ENCODE results near the gene PTPRN2.
"Not testable (repeated sequence)": the region's sequence is repeated elsewhere in the genome, so short reads cannot be mapped to it uniquely, and the experiment has no call there.

The PTPRN2 gene

DNA sequence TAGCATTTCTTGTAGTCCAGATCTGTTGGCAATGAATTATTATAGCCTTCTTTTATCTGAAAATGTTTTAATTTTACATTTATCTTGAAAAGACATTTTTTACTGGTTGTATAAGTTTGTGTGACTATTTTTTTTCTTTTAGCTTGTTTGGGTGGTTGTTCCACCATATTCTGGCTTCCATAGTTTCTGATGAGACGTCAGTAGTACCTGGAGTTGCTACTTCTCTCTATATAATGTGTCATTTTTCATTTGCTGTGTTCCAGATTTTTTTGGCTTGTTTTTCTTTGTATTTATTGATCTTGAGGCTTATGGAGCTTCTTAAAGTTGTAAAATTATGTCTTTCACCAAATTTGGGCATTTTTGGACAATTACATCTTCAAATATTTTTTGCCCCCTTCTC, 1082.0 kb downstream of the PTPRN2 start:
- no peak overlapping the region for H3K4me3 ChIP-seq (ENCODE audit: low read length)
- DNase-seq (ENCODE audit: low read depth) = no peak
- TF ChIP-seq, protein P1, sequence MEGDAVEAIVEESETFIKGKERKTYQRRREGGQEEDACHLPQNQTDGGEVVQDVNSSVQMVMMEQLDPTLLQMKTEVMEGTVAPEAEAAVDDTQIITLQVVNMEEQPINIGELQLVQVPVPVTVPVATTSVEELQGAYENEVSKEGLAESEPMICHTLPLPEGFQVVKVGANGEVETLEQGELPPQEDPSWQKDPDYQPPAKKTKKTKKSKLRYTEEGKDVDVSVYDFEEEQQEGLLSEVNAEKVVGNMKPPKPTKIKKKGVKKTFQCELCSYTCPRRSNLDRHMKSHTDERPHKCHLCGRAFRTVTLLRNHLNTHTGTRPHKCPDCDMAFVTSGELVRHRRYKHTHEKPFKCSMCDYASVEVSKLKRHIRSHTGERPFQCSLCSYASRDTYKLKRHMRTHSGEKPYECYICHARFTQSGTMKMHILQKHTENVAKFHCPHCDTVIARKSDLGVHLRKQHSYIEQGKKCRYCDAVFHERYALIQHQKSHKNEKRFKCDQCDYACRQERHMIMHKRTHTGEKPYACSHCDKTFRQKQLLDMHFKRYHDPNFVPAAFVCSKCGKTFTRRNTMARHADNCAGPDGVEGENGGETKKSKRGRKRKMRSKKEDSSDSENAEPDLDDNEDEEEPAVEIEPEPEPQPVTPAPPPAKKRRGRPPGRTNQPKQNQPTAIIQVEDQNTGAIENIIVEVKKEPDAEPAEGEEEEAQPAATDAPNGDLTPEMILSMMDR (conservative IDR thresholded peaks at IDR 0.05; ENCODE audit: low read length) = no peak

DNA sequence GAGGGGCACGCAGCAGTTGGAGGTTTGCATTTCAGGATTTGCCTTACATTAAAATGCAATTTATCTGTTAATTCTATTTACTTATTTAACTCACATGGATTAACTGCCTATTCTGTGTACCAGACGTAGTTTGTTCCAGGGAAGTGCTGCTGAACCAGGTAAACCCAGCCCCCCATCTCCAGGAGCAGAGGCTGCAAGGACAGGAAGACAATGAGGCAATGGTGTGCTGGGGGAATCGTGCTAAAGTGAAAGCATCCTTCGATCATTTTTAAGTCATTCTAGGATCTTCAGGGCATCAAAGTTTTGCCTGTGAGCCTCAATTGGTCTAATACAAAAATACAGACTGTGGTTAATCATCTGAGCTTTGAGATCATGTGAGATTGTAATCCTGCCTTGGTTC, 1084.4 kb downstream of the PTPRN2 start:
- TF ChIP-seq, protein P1 (conservative IDR thresholded peaks at IDR 0.05; ENCODE audit: low read length) = no peak
- H3K4me3 ChIP-seq (ENCODE audit: low read length) = no peak overlapping the region
- no peak for DNase-seq (ENCODE audit: low read depth)

DNA sequence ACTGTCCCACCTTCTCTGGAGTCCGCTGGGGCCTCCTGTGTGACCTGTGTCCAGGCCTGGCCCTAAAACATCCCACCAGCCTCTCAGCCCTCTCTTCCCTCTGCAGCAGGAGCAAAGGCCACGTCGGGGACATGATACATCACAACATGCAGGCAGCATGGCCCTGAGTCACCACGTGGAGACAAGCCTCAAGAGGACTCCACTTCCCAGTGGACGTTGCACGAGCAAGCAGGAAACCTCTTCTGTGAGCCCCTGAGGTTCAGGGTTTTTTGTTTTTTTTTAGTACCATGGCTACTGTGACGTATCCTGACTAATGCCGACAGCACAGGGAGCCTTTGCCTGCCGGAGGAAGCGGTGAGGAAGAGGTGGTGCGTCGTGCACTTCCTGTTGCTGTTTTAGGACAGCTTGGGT, 1084.9 kb downstream of the PTPRN2 start:
- TF ChIP-seq, protein P1 (conservative IDR thresholded peaks at IDR 0.05; ENCODE audit: low read length) = no peak
- no peak for DNase-seq (ENCODE audit: low read depth)
- no peak overlapping the region for H3K4me3 ChIP-seq (ENCODE audit: low read length)

DNA sequence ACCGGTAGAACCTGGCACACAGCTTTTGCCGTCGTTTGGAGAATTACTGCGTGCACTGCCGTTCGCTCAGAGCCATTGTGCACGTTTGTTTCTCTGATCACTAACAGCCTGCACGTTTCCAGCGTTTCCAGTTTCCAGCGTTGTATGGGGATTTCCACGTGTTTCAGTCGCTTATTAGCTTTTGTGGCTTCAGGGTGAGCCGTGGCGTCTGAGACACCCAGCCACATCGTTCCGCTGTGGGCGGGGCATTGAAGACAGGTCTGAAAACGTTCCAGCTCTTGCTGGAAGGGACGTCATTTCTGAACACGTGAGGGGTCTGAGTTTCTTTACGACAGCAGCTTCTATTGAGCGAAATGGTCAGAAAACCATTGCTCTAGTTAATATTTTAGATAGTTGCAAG, 1086.0 kb downstream of the PTPRN2 start:
- TF ChIP-seq, protein P1 (conservative IDR thresholded peaks at IDR 0.05; ENCODE audit: low read length) = no peak
- no peak for DNase-seq (ENCODE audit: low read depth)

DNA sequence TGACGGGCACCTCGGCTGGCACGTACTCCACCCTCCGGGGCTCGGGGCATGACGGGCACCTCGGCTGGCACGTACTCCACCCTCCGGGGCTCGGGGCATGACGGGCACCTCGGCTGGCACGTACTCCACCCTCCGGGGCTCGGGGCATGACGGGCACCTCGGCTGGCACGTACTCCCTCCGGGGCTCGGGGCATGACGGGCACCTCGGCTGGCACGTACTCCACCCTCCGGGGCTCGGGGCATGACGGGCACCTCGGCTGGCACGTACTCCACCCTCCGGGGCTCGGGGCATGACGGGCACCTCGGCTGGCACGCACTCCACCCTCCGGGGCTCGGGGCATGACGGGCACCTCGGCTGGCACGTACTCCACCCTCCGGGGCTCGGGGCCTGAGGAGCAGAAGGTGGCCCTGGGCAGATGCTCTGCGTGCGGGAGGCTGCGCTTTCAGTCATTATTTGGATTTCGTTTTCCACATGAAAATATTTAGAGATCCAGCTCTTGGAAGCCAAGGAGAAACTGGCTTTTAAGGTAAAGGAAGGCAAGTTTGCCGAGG, 1086.6 kb downstream of the PTPRN2 start:
- DNase-seq (ENCODE audit: low read depth); H3K4me3 ChIP-seq (ENCODE audit: low read length): not testable (repeated sequence)

More for the DNA sequence above, 1086.0 kb downstream of the PTPRN2 start:
- no peak overlapping the region for H3K4me3 ChIP-seq (ENCODE audit: low read length)

DNA sequence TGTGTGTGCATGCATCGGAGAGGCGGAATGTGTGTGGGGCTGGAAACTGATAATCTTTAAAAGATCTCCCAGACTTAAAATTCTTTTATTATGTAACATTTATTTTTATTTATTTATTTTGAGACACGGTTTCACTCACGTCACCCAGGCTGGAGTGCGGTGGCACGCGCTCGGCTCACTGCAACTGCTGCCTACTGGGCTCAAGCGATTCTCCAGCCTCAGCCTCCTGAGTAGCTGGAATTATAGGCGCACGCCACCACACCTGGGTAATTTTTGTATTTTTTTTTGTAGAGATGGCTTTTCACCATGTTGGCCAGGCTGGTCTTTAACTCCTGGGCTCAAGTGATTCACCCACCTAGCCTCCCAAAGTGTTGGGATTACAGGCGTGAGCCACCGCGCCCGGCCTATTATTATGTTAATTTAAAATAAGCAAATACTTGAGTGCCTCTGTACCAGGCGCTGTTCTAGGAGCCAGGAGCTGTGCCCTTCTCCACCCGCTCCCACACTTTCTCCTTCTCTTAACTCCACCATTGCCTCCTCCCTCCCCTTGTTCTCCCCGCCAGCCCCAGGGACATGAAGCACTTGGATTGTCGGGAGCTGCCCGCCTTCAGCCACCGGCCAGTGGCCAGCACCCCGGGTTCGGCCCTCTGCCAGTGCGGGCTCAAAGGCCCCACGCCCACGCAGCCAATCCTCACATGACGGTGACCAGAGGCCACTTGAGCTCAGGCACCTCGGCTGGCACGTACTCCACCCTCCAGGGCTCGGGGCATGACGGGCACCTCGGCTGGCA, 1087.3 kb downstream of the PTPRN2 start:
- no peak overlapping the region for H3K4me3 ChIP-seq (ENCODE audit: low read length)
- DNase-seq (ENCODE audit: low read depth) = no peak
- TF ChIP-seq, protein P1 (conservative IDR thresholded peaks at IDR 0.05; ENCODE audit: low read length) = no peak

DNA sequence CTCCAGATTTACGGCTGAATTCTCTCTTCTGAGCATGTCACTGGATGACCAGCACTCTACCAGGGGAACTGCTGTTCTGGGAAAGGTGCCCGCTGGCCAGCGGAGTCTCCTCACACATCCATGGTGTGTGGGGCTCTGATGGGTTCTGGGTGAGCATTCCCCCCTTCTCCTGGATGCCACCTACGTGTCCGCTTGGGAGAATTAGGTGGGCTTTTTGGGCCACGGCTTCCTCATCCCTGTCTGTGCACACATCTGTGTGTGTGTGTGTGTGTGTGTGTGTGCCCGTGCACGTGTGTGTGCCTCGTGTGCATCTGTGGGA, 1087.8 kb downstream of the PTPRN2 start:
- no peak for DNase-seq (ENCODE audit: low read depth)
- TF ChIP-seq, protein P1 (conservative IDR thresholded peaks at IDR 0.05; ENCODE audit: low read length) = no peak
- no peak overlapping the region for H3K4me3 ChIP-seq (ENCODE audit: low read length)

Data from AG10803 (cell line).